ENCODE data around the gene CACNA2D3.
"Not testable (repeated sequence)": the region's sequence is repeated elsewhere in the genome, so short reads cannot be mapped to it uniquely, and the experiment has no call there.

Gene CACNA2D3

DNA sequence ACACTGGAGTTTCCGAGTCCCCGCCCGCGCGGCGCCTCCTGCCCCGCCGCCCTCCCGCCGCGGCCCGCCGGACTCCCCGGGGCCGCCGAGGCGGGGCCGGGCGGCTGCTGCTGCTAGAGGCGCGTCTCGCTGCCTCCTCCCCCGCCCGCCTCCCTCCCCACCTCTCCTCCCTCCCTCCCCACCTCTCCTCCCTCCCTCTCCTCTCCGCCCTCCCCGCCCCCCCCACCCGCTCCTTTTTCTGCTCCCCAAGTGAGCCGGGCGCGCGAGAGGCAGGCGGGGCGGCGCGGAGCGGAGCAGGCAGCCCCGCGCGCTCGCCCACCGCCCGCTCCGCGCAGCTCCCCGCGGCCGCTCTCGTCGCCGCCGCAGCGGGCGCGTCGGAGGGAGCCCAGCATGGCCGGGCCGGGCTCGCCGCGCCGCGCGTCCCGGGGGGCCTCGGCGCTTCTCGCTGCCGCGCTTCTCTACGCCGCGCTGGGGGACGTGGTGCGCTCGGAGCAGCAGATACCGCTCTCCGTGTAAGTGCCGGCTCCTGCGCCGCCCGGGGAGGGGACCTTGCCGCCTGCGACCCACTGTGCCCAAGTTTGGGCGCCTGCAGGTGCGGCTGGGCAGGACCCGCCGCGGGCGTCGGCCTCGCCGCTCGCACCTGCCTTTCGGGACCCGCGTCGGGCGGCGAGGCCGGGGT is at the start of gene CACNA2D3:
Gene CACNA2D3, plus strand, starts transcription at position 229 of the 679 bp plus-strand sequence.
- peak; percentile 52 for DNase-seq (ENCODE audit: low read depth)

DNA sequence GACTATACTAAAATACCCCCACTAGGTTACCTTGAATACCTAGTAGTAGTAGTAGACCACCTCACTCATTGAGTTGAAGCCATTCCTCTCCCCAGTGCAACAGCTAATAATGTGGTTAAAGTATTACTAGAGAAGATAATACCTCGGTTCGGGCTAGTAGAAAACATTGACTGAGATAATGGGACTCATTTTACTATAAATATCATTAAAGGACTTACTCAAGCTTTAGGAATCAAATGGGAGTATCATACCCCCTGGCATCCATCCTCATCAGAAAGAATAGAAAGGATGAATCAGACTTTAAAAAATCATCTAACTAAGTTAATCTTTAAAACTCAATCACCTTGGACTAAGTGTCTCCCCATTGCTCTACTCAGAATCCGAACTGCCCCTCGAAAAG is 49.0 kb upstream of the CACNA2D3 start:
- no peak for DNase-seq (ENCODE audit: low read depth)

DNA sequence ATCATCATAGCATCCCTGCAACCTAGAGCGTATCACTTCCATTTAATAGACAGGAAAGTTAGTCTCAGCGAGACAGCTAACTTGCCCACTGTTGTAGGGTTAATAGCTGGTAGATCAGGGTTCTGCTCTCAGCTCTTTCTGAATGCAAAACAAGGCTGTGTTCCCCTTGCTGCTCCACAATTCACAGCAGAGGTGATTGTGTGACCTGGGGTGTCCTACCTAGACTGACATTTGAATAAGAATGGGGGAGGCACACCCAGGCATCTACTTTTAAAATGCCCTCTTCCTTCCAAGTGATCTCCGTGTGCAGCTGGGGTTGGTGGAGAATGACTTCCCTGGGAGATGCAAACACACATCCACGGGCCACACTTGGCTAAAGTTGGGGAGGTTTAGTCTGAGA is 43.0 kb upstream of the CACNA2D3 start:
- no peak for DNase-seq (ENCODE audit: low read depth)

DNA sequence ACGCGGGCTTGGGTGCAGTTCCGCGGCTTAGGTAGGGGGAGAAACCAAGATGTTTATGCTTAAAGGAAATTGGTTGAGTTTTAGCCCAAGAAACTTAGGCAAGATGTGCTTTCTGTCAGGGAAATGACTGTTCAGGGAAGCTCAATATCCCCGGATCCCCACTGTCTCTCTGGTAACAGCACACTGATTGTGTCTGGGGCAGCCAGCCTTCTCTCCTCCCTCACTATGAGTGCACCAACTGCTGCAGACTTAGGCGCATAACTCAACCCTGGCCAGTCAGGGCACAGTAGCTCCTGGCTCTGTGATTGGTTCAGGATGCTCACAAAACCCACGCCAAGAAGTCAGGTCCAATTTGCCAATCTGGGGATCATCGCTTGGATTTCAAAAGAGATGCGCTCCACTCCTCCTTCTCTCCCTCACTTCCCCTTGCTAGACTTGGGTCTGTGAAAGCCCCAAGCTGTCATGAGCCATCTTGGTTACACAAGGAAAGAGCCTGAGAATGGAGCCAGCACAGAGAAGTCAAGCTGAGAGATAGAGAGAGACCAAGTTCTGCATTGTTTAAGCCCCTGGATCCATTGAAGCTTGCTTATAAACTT is 42.5 kb upstream of the CACNA2D3 start:
- DNase-seq (ENCODE audit: low read depth): no peak

DNA sequence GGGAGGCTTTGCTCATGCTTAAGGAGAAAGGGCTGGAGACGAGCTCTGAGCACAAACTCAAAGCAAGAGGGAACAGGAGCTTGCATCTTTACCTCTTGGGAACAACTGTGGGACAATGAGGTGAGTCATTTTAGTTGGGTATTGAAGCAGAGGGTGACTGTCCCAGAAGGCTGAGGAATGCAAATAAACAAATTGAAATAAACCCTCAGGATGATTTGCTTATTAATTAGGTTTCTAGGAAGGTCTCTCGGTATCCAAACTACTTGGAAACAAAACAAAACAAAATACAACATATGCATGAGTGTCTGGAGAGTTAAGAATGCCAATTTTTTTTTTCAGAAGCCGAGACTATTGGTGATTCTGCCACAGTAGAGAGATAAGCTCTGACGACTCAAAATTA is 38.4 kb upstream of the CACNA2D3 start:
- DNase-seq (ENCODE audit: low read depth): no peak

DNA sequence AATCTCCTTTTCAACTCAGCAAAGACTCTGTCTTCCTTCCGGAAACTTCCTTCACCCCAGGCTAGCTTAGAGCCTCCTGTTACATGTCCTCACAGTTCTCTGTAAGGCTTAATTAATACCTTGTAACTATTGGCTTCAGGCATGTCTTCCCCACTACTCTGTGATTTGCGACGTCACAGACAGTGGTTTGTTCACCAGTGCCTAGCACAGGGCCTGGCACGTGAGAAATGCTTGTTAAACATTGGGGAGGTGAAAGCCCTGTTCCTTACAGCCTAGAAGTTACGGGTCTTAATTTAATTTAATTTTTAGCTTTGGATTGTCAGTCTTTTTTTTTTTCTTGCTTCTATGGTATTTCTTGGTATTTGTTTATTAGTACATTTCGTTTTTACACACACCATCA is 36.4 kb upstream of the CACNA2D3 start:
- no peak for DNase-seq (ENCODE audit: low read depth)

DNA sequence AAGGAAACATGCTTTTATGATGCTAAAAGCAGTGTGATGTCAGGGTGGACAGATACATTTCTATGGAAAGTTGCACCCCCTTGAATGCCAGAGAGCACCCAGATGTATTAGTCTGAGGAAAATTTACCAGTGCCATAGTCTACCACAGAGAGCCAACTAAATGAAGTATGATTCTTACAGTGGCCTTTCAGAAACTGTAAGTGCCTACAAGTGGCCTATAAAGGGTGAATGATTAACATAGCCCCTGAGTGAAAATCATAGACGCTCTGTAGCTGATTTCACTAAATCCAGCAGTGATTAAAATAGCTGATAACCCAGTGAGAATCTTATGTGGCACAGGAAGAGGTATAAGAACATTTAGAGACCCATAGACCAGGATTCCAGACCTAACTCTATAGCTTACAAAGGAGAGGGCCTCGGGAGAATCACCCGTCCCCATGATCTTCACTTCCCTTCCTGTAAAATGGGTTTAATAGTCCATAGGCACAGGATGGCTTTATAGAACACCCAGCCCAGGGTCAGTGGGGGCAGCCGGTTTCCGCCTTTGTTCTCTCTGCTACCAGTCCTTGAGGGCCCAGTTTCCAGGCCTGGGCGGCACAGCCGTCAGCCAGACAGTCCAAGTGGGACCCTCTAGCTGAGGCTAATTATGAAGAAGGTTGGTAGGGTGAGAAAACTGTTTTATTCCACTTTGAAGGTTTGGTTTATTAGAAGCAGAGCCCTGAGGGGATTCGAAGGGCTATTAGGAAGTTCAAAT is 35.5 kb upstream of the CACNA2D3 start:
- DNase-seq (ENCODE audit: low read depth): no peak

DNA sequence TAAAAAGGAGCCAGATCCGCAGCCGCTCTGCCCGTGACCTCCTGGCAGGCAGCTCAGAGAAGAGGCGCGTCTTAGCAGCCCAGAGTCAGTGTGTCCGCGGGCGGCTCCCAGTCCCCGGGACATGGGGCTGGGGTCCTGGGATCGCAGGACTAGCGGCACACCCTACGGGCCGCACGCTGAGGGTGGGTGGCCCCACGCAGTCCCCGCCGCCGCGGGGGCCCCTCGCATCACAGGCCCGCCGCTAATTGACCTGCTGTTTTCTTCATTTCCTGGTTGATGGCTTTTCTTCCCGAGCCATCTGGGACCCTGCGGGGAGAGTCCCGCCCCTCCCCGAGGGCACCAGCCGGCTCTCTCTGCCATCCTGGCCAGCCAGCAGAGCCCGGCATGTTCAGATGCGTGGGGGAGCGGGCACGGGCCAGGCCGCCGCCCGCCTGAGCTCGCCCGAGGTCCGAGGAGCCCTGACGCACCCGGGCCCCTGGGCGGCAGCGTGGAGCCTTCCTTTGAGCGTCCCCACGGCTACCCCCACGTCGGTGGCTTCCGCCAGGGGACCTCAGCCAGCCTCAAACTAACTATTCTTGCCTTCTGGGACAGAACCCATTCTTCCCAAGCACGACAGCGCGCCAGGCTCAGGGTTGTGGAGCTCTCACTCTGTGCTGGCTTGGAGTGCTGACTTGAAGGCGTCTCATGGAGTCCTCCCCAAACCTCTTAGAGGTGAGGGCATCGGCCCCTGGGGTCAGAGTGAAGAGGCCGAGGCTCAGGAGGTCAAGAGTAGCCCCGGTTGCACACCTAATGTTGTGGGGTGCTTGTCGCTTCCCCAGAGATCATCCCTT is 34.6 kb upstream of the CACNA2D3 start:
- DNase-seq (ENCODE audit: low read depth): peak; percentile 10

DNA sequence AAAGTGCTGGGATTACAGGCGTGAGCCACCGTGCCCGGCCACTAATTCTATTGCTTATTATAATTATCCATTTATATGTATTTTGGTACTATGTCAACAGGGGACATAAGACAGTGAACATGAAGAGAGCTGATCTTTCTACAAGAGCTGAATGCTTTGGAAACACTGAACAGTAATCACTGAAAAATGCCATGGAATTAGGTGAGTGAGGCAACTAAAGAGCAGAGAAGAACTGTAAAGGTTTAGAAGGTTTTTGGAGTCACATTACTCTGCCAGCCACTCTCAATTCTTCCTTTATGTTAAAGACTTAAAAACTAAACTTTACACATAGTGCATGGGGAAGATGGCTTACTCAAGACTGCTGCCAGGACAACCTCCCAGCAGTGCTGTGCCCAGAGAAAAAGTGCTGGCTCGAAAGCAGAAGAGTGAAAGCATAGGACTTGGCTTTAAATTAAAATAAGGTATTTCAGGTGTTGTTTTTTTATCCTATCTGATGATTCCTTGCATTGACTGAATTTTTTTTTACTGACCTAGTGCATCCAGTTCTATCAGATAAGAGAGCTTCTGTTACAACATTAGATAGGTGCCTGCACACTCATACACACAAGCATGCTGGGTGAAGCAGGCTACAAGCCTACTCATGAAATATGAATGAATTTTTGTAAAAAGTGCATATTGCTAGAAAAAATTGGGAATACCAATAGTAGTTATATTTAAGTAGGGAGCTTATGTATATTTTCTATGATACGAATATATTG is 28.7 kb upstream of the CACNA2D3 start:
- no peak for DNase-seq (ENCODE audit: low read depth)

DNA sequence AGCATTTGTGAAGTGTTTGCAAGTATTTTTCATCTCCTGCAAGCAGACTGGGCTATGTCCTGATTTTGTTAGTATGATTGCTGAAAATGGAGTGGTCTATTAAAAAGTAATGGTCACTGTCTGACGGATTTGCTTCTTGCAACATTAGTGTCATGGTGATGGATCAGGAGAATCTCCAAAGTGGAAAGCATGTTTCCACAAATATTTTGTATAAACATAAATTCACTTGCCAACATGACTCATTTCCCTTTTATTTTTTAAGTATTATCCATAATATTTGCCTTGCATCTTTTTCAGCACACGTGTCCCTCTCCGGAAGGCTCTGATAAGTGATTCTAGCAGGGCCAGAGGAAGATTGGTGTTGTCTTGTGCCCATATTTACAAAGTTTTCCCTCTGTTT is 27.4 kb upstream of the CACNA2D3 start:
- DNase-seq (ENCODE audit: low read depth): peak; percentile 56

DNA sequence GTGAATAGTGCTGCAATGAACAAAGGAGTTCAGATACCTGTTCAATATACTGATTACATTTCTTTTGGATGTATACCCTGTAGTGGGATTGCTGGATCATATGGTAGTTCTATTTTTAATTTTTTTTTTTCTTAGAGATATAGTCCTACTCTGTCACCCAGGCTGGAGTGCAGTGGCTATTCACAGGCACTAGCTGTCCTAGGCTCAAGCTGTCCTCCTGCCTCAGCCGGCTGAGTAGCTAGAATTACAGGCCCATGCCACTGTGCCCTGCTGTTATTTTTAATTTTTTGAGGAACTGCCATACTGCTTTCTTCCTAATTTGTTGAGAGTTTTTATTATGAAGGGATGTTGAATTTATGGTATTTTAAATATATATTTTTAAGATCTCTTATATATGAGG is 23.0 kb upstream of the CACNA2D3 start:
- no peak for DNase-seq (ENCODE audit: low read depth)

DNA sequence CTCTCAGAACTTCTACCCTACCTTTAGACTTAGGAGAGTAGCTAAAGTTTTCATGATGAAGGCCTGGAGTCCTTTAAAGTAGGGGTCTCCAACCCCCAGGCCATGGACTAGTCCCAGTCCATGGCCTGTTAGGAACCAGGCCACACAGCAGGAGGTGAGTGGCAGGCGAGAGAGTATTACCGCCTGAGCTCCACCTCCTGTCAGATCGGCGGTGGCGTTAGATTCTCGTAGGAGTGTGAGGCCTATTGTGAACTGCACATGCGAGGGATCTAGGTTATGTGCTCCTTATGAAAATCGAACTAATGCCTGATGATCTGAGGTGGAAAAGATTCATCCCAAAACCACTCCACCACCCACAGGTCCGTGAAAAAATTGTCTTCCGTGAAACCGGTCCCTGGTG is 18.3 kb upstream of the CACNA2D3 start:
- no peak for DNase-seq (ENCODE audit: low read depth)

DNA sequence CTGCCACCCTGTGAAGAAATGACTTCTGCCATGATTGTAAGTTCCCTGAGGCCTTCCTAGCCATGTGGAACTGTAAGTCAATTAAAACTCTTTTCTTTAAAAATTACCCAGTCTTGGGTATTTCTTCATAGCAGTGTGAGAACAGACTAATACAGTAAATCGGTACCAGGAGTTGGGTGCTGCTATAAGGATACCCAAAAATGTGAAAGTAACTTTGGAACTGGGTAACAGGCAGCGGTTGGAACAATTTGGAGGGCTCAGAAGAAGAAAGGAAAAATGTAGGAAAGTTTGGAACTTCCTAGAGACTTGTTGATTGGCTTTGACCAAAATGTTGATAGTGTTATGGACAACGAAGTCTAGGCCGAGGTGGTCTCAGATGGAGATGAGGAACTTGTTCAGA is 6.2 kb upstream of the CACNA2D3 start:
- DNase-seq (ENCODE audit: low read depth): not testable (repeated sequence)

DNA sequence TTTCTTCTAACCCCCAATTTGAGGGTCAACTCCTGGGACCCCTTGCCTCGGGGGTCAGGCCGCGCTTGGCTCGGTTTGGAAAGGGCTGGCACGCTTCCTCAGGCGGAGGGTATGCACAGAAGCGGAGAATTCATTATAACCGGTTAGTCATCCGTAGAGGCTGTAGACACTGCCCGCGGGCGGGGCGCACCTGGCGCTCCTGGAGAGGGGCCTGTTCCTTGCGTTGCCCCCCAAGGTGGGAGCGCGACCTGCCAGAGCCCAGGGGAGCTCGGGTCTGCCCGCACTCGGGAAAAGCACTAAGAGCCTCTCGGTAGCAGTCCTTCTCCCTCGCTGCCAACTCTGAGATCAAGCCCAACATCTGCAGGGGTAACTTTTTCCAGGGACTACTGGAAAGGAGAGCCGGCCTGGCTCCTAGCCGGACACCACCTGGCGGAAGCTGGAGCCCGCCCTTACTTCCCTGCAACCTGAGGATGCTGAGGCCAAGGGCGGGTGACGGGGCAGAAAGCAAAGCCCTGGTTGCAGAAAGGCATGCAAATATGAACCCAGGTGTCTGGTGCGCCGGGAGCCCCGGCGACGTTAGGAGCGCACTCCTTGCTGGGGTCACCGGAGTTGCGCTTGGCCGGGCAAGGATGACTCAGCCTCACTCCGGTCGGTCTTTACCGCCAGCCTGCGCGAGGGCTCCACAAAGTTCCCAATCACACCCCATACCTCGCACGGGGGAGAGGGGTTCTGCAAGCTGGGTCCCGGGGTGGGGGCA is 1.5 kb upstream of the CACNA2D3 start:
- DNase-seq (ENCODE audit: low read depth): no peak

DNA sequence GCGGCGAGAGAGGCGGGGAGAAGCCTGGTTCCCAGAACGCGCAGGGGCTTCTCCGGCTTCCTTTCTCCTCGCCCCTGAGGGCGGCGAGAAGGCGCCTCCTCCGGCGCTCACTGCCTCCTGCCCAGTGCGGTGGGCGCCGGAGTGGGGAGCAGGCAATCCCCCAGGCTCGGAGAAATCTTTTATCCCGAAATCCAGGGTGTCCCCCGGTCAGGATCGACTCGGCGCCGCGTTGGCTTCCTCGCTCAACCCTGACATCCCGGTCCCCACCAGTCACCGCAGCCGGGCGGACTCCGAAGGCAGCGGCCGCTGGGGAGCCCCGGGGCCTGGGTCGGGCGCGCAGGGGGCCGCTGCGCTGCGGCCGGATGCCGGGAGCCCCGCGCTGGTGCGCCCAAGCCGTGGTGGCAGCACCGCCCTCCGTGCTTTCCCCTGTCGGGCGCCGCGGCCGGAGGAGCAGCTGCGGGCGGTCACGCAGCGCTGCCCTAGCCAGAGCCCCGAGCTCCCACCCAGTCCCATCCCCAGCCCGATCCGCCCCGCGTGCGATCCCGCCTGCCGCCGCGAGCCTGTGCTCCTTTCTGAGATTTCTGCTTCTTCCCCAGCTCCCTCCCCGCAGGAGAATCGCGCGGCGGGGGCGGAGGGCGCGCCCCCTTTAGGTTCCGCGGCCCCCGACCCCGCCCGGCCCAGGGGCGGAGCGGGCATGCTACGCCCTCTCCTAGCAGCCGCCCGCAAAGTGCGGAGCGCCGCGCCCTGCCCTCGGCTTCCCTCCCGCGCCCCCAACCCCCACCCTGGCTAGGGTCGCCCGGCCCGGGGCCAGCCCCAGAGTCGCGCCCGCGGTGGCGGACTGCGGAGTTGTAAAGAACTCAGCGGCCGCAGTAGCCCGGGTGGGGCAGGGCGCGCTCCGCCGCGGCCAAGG is 683 bp upstream of the CACNA2D3 start:
- no peak for DNase-seq (ENCODE audit: low read depth)

DNA sequence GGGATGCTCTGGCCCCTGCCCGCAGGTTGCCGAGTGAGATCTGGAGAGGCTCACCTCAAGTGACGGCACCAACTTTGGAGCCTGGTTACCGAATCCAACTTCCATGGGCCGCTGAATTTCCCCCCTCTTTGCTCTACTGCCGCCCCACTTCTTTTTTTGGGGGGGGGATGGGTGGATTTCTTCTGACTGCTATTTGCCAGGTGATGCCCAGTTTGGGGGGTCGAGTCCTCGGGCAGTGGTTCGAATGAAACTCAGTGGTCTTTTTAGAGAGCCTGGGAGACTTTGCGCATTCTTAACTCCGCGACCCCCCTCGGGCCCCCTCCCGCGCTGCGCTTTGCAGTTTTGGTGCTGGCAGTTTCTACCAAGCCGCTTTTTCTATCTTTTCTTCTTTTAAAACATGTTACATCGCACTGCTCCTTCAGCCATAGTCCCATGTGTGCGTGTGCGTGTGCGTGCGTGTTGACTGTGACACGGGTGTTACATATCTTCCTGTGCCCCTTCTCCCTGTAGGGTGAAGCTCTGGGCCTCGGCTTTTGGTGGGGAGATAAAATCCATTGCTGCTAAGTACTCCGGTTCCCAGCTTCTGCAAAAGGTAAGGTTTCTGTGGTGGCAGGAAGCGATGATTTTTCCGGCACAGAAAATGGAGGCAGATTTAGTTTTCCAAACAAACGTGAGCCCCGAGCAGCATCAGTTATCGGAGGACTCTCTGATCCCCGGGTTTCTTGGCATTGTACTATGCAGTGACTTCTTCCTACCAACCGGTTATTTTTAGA is 837 bp downstream of the CACNA2D3 start:
- no peak for DNase-seq (ENCODE audit: low read depth)

DNA sequence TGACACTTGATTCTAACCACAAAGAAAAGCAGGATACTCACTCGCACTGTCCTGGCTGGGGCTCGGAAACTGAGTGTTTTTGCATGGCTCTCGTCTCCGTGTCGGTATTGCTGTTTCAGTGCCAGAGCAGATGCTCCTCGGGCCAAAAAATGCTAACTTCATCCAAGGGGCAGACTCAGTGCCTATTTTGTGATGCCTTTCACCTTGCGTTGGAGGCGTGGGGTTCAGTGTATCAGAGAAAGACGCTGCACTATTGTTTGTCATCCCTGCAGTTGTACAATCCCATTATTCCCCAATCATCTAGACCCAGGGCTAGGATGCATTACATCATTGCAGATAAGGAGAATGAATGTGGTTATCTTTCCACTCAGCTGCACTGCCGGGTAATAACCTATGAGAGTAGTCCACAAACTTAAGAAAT is 1.4 kb downstream of the CACNA2D3 start:
- no peak for DNase-seq (ENCODE audit: low read depth)

DNA sequence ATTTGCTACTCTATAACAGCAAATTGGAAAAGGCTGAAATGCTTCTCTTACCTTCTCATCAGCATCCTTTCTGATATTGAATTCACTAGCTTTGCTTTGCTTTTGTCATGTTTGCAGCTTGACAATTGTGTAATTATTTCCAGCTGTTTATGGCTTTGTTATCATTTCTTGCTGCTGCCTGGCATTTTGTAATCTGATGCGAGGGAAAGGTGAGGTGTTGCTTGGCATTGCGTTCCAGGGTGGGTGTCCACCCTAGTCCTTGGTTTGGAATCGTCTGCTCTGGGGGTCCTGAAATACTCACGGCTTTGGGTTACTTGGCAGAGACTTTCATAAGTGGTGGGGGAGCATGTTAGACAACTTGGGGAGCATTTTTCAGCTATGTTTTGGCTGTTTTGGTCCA is 2.9 kb downstream of the CACNA2D3 start:
- DNase-seq (ENCODE audit: low read depth): no peak

DNA sequence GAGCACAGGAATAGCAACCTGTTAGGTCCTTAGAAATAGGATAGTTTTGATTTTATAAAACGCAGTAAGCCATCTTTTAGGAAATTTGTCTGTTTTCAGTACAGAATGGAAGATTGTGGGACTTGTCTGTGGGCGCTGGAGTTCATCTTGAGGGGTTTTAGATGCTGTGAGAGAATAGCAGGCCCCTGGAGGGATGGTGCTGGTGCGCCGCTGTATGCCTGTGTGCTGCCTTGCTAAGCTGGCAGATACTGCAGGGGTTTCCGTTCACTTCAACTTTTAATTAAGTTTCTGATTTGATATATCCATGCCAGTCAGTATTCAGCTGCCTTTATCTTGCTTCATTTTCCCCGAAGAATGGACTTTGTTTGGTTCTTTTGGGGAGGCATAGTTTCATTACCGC is 4.2 kb downstream of the CACNA2D3 start:
- no peak for DNase-seq (ENCODE audit: low read depth)

All from fibroblast of gingiva (primary cell).